GM12873 (cell line): ENCODE measurements around the gene CHMP1B.

Experiments used
- CTCF ChIP-seq: IDR thresholded peaks from 2 replicates; pipeline ENCODE4 v1.5.1; 2012; ENCODE audit warnings: low read depth, mild to moderate bottlenecking, moderate library complexity, low read length, control low read depth; ENCODE audit not compliant: insufficient read depth; ENCODE audit errors: missing control alignments

Gene CHMP1B

GRCh38 chr18:11810379-11810778, 40.8 kb upstream of the CHMP1B start:
- TF ChIP-seq CTCF, result no peak

DNA sequence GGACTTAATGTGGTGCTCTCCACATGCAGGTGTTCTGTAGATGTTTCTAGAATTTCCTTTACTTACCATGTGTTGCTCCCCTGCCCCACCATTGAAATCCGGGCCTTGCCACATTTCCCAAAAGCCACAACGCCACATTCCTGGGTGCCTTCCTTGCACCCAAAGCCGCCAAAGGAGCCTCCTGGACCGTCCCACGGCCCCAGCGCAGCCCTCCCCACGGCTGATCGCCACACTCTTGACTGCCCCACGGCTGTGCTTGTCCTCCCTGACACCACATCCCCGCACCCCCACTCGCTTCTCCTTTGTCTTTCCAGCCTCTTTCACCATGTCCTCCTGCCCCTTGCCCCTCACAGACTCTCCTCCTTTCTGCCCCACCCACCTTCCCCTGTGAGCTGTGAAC, 40.2 kb upstream of the CHMP1B start:
- TF ChIP-seq CTCF, result no peak

- TF ChIP-seq CTCF, result no peak
Measured at GRCh38 chr18:11817229-11817628, 34.0 kb upstream of the CHMP1B start.

- TF ChIP-seq CTCF, result no peak
Measured at GRCh38 chr18:11818486-11819203, 32.6 kb upstream of the CHMP1B start.

DNA sequence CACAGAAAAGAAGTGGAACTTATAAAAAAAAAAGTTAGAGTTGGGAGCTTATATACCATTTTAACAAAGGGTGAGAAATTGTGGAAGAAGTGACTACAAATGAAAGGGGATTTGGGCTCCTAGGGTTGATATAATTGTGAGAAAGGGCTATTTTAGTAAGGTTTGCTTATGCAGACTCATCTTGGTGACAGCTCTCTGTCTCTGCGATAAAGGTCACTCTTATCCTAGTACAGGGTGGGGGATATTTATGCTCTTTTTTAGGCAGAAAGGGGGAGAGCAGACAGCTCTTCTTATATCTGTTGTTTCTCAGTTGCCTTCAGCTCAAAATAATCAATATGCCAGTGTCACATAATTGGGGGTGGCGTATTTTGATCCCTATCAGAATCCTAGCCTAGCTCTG, 31.3 kb upstream of the CHMP1B start:
- TF ChIP-seq CTCF, result no peak

DNA sequence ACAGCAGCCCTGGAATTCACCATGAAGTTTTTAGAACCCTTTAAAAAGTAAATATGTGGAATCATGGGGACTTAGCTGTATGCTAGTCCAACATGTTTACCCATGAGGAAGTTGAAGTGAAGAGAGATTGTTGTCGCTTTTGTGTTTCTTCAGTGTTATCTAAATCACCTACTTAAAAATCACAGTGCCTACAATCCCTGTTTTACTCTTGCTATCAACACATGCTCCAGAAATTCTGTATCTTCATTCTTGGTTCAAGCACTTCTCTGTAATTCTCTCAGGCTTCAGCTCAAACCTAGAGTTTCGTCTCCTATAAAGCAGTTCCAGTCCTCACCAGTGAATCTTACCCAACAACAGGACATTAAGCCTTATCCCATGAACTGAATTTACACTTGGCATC, 30.5 kb upstream of the CHMP1B start:
- TF ChIP-seq CTCF, result no peak

- TF ChIP-seq CTCF, result no peak
Measured at GRCh38 chr18:11821208-11821607, 30.0 kb upstream of the CHMP1B start.
